Hepatocyte (in vitro differentiated cells): ENCODE results near the gene IGLL5. TPM values are rescaled to one million over a fixed set of nuclear protein-coding genes. Genes with fewer than 3 reads are reported as not detected.

Experiments
- DNase-seq: peaks from one replicate; pipeline ENCODE4 v3.0.0-alpha.2; 2016; ENCODE audit warnings: low spot score
- H2AFZ ChIP-seq: fragments of 200-600 bp; sonication (generic); 2 replicates; pipeline ENCODE4 v1.6.0; 2016; ENCODE audit warnings: antibody characterized with exemption, mild to moderate bottlenecking
- H3K27ac ChIP-seq: fragments of 200-600 bp; sonication (generic); 2 replicates; pipeline ENCODE4 v1.5.1; 2016; ENCODE audit warnings: mild to moderate bottlenecking
- H3K27me3 ChIP-seq: fragments of 200-600 bp; sonication (generic); 2 replicates; pipeline ENCODE4 v1.6.1; 2016
- H3K36me3 ChIP-seq: fragments of 200-600 bp; sonication (generic); replicated peaks from 2 replicates; pipeline ENCODE4 v1.5.1; 2016; ENCODE audit warnings: low read depth; ENCODE audit not compliant: insufficient read depth
- H3K4me1 ChIP-seq: fragments of 200-600 bp; sonication (generic); 2 replicates; pipeline ENCODE4 v1.5.1; 2016; ENCODE audit warnings: mild to moderate bottlenecking, moderate library complexity; ENCODE audit not compliant: insufficient read depth
- H3K4me2 ChIP-seq: fragments of 200-600 bp; sonication (generic); 2 replicates; pipeline ENCODE4 v1.6.0; 2016
- H3K4me3 ChIP-seq: fragments of 200-600 bp; sonication (generic); 2 replicates; pipeline ENCODE4 v1.5.1; 2016; ENCODE audit warnings: mild to moderate bottlenecking
- H3K79me2 ChIP-seq: fragments of 200-600 bp; sonication (generic); 2 replicates; pipeline ENCODE4 v1.6.0; 2017; ENCODE audit warnings: mild to moderate bottlenecking
- H3K9me2 ChIP-seq: fragments of 200-600 bp; sonication (generic); replicated peaks from 2 replicates; pipeline ENCODE4 v1.6.0; 2017; ENCODE audit warnings: mild to moderate bottlenecking; ENCODE audit not compliant: insufficient read depth
- H3K9me3 ChIP-seq: fragments of 200-600 bp; sonication (generic); 2 replicates; pipeline ENCODE4 v1.5.1; 2016; ENCODE audit warnings: low read depth, mild to moderate bottlenecking
- H4K20me1 ChIP-seq: fragments of 200-600 bp; sonication (generic); 2 replicates; pipeline ENCODE4 v1.6.0; 2016; ENCODE audit warnings: mild to moderate bottlenecking; ENCODE audit not compliant: insufficient read depth, poor library complexity, severe bottlenecking
- EZH2 ChIP-seq: fragments of 200-600 bp; sonication (generic); IDR thresholded peaks from 2 replicates; pipeline ENCODE4 v1.6.1; 2016; ENCODE audit warnings: antibody characterized with exemption, mild to moderate bottlenecking, borderline replicate concordance
- EZH2phosphoT487 ChIP-seq: fragments of 200-600 bp; sonication (generic); IDR thresholded peaks from one replicate; pipeline ENCODE4 v1.6.1; 2018; ENCODE audit warnings: antibody characterized with exemption, mild to moderate bottlenecking, low read depth, moderate library complexity; ENCODE audit not compliant: unreplicated experiment, severe bottlenecking
- WGBS: methylation state at CpG from one replicate; pipeline ENCODE4 v1.1.6; 2016; ENCODE audit warnings: low lambda C conversion rate; ENCODE audit errors: missing lambda C conversion rate; 5-methylcytosine and 5-hydroxymethylcytosine counted together
- polyA plus RNA-seq: library from polyadenylated mRNA; unstranded; fragments of >200 nt; fragmentation: Nextera tagmentation; extraction: Ambion mirVana; gene quantifications from 2 replicates; pipeline ENCODE4 v1.2.1, GENCODE V29; 2016
- total RNA-seq: library from RNA; depleted of rRNA; stranded (reverse); fragments of >200 nt; gene quantifications from 2 replicates; pipeline ENCODE4 v1.2.3, GENCODE V29; 2014
- TF ChIP-seq, protein P1 (sequence below): fragments of 200-600 bp; sonication (generic); IDR thresholded peaks from 2 replicates; pipeline ENCODE4 v1.5.1; 2016; ENCODE audit warnings: antibody characterized with exemption, mild to moderate bottlenecking; ENCODE audit not compliant: poor library complexity

IGLL5 gene
- total and polyA plus RNA-seq, 2 experiments from 2014 or later, result not detected

DNA sequence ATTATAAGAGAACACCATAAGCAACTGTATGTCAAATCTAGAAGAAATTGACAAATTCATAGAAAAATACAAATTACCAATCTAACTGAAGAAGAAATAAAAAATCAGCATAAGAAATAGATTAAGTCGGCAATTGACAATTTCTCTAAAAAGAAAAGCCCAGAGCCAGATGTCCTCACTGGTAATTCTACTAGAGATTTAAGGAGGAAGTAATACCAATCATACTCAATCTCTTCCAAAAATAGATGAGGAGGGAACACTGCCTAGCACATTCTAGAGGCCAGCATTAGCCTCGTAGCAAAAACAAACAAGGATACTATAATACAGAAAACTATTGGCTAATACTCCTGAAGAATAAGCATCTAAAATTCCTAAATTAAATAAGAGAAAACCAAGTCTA, 40.4 kb upstream of the IGLL5 start:
- no peak overlapping the region for H3K27ac ChIP-seq
- H3K4me2 ChIP-seq, result no peak overlapping the region
- 40% methylated on average over 2 of the region's 2 CpGs for WGBS
- TF ChIP-seq, protein P1, sequence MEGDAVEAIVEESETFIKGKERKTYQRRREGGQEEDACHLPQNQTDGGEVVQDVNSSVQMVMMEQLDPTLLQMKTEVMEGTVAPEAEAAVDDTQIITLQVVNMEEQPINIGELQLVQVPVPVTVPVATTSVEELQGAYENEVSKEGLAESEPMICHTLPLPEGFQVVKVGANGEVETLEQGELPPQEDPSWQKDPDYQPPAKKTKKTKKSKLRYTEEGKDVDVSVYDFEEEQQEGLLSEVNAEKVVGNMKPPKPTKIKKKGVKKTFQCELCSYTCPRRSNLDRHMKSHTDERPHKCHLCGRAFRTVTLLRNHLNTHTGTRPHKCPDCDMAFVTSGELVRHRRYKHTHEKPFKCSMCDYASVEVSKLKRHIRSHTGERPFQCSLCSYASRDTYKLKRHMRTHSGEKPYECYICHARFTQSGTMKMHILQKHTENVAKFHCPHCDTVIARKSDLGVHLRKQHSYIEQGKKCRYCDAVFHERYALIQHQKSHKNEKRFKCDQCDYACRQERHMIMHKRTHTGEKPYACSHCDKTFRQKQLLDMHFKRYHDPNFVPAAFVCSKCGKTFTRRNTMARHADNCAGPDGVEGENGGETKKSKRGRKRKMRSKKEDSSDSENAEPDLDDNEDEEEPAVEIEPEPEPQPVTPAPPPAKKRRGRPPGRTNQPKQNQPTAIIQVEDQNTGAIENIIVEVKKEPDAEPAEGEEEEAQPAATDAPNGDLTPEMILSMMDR, result no peak
- TF ChIP-seq EZH2phosphoT487 (no peak), EZH2 (no peak)
- DNase-seq, result no peak
- H3K4me3 ChIP-seq, result no peak overlapping the region
- H2AFZ ChIP-seq, result no peak overlapping the region
- no peaks in the 10 kb centered on the region for H3K4me1 ChIP-seq
- H3K27me3 ChIP-seq, result peaks cover 13% of the 10 kb centered on the region
- no peaks in the 10 kb centered on the region for H3K79me2 ChIP-seq
- H3K9me2 ChIP-seq, result no peaks in the 10 kb centered on the region
- H3K9me3 ChIP-seq, result no peaks in the 10 kb centered on the region
- no peaks in the 10 kb centered on the region for H3K36me3 ChIP-seq
- no peaks in the 10 kb centered on the region for H4K20me1 ChIP-seq

DNA sequence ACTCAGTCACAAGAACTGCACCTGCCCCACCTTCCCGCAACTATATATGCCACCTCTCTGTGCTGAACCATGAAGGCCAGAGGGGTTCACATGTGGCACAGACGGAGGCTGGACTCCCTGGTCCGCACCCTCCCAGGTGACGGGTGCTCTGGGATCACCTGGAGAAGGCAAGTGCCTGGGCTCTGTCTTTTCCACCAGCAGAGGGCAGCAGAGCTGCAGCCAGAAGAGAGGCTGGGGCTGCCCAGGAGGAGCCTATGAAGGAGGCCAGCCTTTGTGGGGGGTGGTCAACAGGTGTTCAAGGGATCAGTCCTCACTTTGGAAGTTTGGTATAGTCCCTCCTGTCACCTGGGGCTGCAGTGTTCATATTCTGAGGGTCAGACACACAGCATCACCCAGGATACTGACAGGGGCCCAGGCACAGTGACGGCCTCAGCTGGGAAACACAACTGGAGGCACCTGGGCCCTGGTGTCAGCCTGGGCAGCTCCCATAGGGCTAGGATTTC, 39.2 kb upstream of the IGLL5 start:
- no peaks in the 10 kb centered on the region for H3K4me1 ChIP-seq
- no peaks in the 10 kb centered on the region for H3K9me2 ChIP-seq
- TF ChIP-seq, protein P1, result peak; percentile 91
- TF ChIP-seq EZH2phosphoT487 (no peak), EZH2 (no peak)
- peaks cover 22% of the 10 kb centered on the region for H3K27me3 ChIP-seq
- H3K79me2 ChIP-seq, result no peaks in the 10 kb centered on the region
- no peak overlapping the region for H3K4me3 ChIP-seq
- H3K4me2 ChIP-seq, result no peak overlapping the region
- DNase-seq, result peak; percentile 87
- WGBS, result 33% methylated on average over 5 of the region's 5 CpGs
- H2AFZ ChIP-seq, result no peak overlapping the region
- no peaks in the 10 kb centered on the region for H3K36me3 ChIP-seq
- no peaks in the 10 kb centered on the region for H3K9me3 ChIP-seq
- H4K20me1 ChIP-seq, result no peaks in the 10 kb centered on the region
- no peak overlapping the region for H3K27ac ChIP-seq

DNA sequence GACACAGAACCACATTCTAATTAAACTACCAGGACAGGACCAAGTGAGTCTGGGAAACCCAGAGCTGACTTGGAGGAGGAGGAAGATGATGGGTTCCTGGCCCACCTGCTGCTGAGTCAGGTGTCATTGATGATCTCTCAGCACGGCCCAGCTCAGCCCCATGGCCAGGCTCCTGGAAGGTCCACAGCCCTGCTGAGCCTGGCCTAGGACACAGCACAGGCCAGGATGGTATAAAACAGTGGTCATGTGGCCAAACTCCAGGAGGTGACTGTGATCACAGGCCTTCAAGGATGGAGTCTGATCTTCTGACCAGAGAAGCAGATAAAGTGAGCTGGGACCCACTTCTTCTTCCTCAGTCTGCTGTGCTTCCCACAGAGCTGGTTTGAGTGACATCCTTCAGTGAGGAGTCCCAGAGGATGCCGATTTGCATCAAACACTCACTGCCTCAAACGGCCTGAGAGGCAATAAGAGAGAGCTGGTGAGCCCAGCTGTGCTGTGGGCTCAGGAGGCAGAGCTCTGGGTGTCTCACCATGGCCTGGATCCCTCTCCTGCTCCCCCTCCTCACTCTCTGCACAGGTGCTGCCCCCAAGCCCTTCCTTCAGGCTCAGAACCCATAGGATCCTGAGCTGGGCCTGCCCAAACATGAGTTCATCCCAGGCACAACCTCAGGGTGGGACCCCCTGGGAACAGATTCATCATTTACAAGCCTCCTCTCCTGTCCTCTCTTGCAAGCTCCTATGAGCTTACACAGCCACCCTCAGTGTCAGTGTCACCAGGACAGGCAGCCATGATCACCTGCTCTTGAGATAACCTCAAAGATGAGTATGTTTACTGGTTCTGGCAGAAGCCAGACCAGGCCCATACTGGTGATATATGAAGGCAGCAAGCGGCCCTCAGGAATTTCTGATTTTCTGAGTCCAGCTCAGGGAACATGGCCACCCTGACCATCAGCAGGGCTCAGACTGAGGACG, 37.7 kb upstream of the IGLL5 start:
- Histone ChIP-seq H3K9me3 (no peaks in the 10 kb centered on the region), H4K20me1 (no peaks in the 10 kb centered on the region), H2AFZ (no peak overlapping the region), H3K27ac (no peak overlapping the region), H3K4me3 (no peak overlapping the region), H3K27me3 (peaks cover 23% of the 10 kb centered on the region), H3K9me2 (no peaks in the 10 kb centered on the region), H3K36me3 (no peaks in the 10 kb centered on the region), H3K79me2 (no peaks in the 10 kb centered on the region), H3K4me2 (no peak overlapping the region), H3K4me1 (no peaks in the 10 kb centered on the region)
- DNase-seq, result no peak
- TF ChIP-seq, protein P1, result no peak
- no peak for TF ChIP-seq EZH2phosphoT487
- TF ChIP-seq EZH2, result no peak
- WGBS, result 72% methylated on average over 5 of the region's 5 CpGs
